Stomach (tissue), 9 donors: ENCODE measurements around the gene UBE2N. TPM values are rescaled to one million over a fixed set of nuclear protein-coding genes. Genes with fewer than 3 reads are reported as not detected.
A peak's percentile ranks its signal among the peaks of the same experiment; 100 is the strongest.

Experiments used
- DNase-seq, 2 donors: peaks; one replicate each; pipeline versions ENCODE4 v3.0.0 to v3.0.0-alpha.2; 2013 to 2019
- H3K27ac ChIP-seq, 5 donors: fragments of 200-600 bp in 4 of 5; sonication (generic) in 4 of 5; one replicate each; pipeline ENCODE4 v1.5.1; 2013 to 2019; ENCODE audit warnings: mild to moderate bottlenecking in 1 of 5, moderate library complexity in 1 of 5
- H3K27me3 ChIP-seq, 3 donors: fragments of 200-600 bp; sonication (generic); one replicate each; pipeline ENCODE4 v1.5.1; 2017 to 2019; ENCODE audit warnings: mixed run types in 1 of 3
- H3K36me3 ChIP-seq, 4 donors: fragments of 200-600 bp; sonication (generic); 1 replicate in 3 of 4; 2 replicates in 1 of 4; pipeline ENCODE4 v1.5.1; 2016 to 2019
- H3K4me1 ChIP-seq, 4 donors: fragments of 200-600 bp; sonication (generic); one replicate each; pipeline ENCODE4 v1.5.1; 2016 to 2019
- H3K4me3 ChIP-seq, 4 donors: fragments of 200-600 bp; sonication (generic) in 3 of 4; one replicate each; pipeline ENCODE4 v1.5.1; 2016 to 2019; ENCODE audit warnings: mild to moderate bottlenecking in 1 of 4
- H3K9me3 ChIP-seq, 4 donors: fragments of 200-600 bp; sonication (generic); one replicate each; pipeline ENCODE4 v1.5.1; 2016 to 2019
- CTCF ChIP-seq, 7 experiments: fragments of 450-650 bp in 4 of 7; fragments of 200-600 bp in 3 of 7; sonication (generic) in 3 of 7; IDR thresholded peaks; one replicate each; pipeline ENCODE4 v1.5.1; 2016 to 2019; ENCODE audit warnings: antibody characterized with exemption in 7 of 7, control low read depth in 2 of 7, mild to moderate bottlenecking in 1 of 7
- EP300 ChIP-seq: sonication (generic); formaldehyde crosslinking; IDR thresholded peaks from one replicate; pipeline ENCODE4 v1.6.1; 2017; ENCODE audit warnings: antibody characterized with exemption
- POLR2A ChIP-seq, 4 donors: fragments of 450-650 bp; IDR thresholded peaks; one replicate each; pipeline ENCODE4 v1.6.1; 2016; ENCODE audit warnings: antibody characterized with exemption in 4 of 4, control low read depth in 2 of 4, mild to moderate bottlenecking in 1 of 4, moderate library complexity in 1 of 4
- POLR2AphosphoS5 ChIP-seq, 3 donors: sonication (generic); formaldehyde crosslinking; IDR thresholded peaks; one replicate each; pipeline ENCODE4 v1.6.1; 2016; ENCODE audit warnings: antibody characterized with exemption in 3 of 3
- WGBS, 5 donors: extraction: QIAGEN DNeasy Blood & Tissue Kit in 3 of 5; methylation state at CpG; one replicate each; pipeline versions ENCODE4 v1.1.5 to v1.1.7; 2013 to 2018; 5-methylcytosine and 5-hydroxymethylcytosine counted together
- intact Hi-C: fragments of 100-400 bp; cut with DNase I; formaldehyde crosslinking; loops from one replicate; pipeline ENCODE4 v1.15.1; 2023; ENCODE audit warnings: low total_unique reads
- polyA plus RNA-seq, 3 donors: library from polyadenylated mRNA; stranded (reverse); fragments of 200-250 nt; gene quantifications; one replicate each; pipeline ENCODE4 v1.2.3, GENCODE V29; 2013
- total RNA-seq, 5 donors: library from RNA; depleted of rRNA; stranded (reverse); fragments of >200 nt; gene quantifications; one replicate each; pipeline versions ENCODE4 v1.1.0 to v1.2.3, GENCODE V29; 2014 to 2016
- donor health status: healthy with polysubstance abuse.
- donor health status: Bipolar disorder and iron deficiency.
- donor health status: healthy.

Gene UBE2N
- total and polyA plus RNA-seq, 8 donors: 6.1 to 65.7 (median 33.9) TPM

- no peak for DNase-seq
- Histone ChIP-seq H3K27me3 (no peaks in the 10 kb centered on the region), H3K36me3 (no peaks in the 10 kb centered on the region), H3K4me3 (no peak overlapping the region), H3K4me1 (peaks cover 11 to 34% (median 25%) of the 10 kb centered on the region in 4 donors), H3K27ac (no peak overlapping the region), H3K9me3 (no peaks in the 10 kb centered on the region)
- 90 to 99% (median 97%) methylated on average over 4 of the region's 4 CpGs for WGBS, 5 donors
- intact Hi-C loops: no loop called here
- TF ChIP-seq POLR2A (IDR thresholded peaks at IDR 0.05): no peak
- TF ChIP-seq CTCF (IDR thresholded peaks at IDR 0.05): no peak
- no peak for TF ChIP-seq POLR2AphosphoS5 (IDR thresholded peaks at IDR 0.05)
- no peak for TF ChIP-seq EP300
Observed at GRCh38 chr12:93443576-93443975, 1.8 kb upstream of the UBE2N start.

- Histone ChIP-seq H3K27ac (peak overlapping the region; percentile 90 to 97 (median 95)), H3K27me3 (no peaks in the 10 kb centered on the region), H3K9me3 (no peaks in the 10 kb centered on the region), H3K4me3 (peak overlapping the region; percentile 93 to 100 (median 97)), H3K4me1 (peaks cover 16 to 43% (median 32%) of the 10 kb centered on the region in 4 donors), H3K36me3 (no peaks in the 10 kb centered on the region)
- TF ChIP-seq POLR2AphosphoS5 (IDR thresholded peaks at IDR 0.05): no peak
- TF ChIP-seq POLR2A (IDR thresholded peaks at IDR 0.05): no peak
- TF ChIP-seq CTCF (IDR thresholded peaks at IDR 0.05): no peak
- TF ChIP-seq EP300: no peak
- DNase-seq: no peak
- intact Hi-C loops: no loop called here
- 5 to 8% (median 6%) methylated on average over 19 of the region's 19 CpGs for WGBS, 5 donors
Observed at GRCh38 chr12:93442411-93443340, 929 bp upstream of the UBE2N start.

GRCh38 chr12:93441081-93441616 lies 598 bp downstream of the UBE2N start:
- H3K27ac ChIP-seq: peak overlapping the region; percentile 90 to 97 (median 95)
- peak overlapping the region; percentile 93 to 100 (median 97) for H3K4me3 ChIP-seq
- intact Hi-C loops: no loop called here
- H3K9me3 ChIP-seq: no peaks in the 10 kb centered on the region
- WGBS, 5 donors: 0 to 1% (median 0%) methylated on average over 20 to 55 of the region's 55 CpGs
- H3K36me3 ChIP-seq: no peaks in the 10 kb centered on the region
- H3K27me3 ChIP-seq: no peaks in the 10 kb centered on the region
- TF ChIP-seq POLR2AphosphoS5 (IDR thresholded peaks at IDR 0.05): no peak
- peak; percentile 31 to 73 for DNase-seq
- H3K4me1 ChIP-seq: peaks cover 16 to 57% (median 42%) of the 10 kb centered on the region in 4 donors

GRCh38 chr12:93440043-93440835 lies 1.5 kb downstream of the UBE2N start:
- no peaks in the 10 kb centered on the region for H3K36me3 ChIP-seq
- peaks cover 16 to 66% (median 51%) of the 10 kb centered on the region in 4 donors for H3K4me1 ChIP-seq
- H3K9me3 ChIP-seq: no peaks in the 10 kb centered on the region
- peak overlapping the region in 3 of 5 donors; percentile 90 to 96 (median 93) for H3K27ac ChIP-seq
- TF ChIP-seq EP300: no peak
- no peak for TF ChIP-seq CTCF (IDR thresholded peaks at IDR 0.05)
- no peak for TF ChIP-seq POLR2A (IDR thresholded peaks at IDR 0.05)
- TF ChIP-seq POLR2AphosphoS5 (IDR thresholded peaks at IDR 0.05): no peak
- no peak for DNase-seq
- H3K4me3 ChIP-seq: peak overlapping the region; percentile 93 to 100 (median 97)
- no peaks in the 10 kb centered on the region for H3K27me3 ChIP-seq
- intact Hi-C loops: no loop called here
- 8 to 15% (median 12%) methylated on average over 12 of the region's 12 CpGs for WGBS, 5 donors
